Ishikawa (cell line): Measurements from ENCODE around the gene MAP3K10.

Experiments
- CEBPB ChIP-seq: IDR thresholded peaks from 2 replicates; pipeline ENCODE4 v1.6.1; 2012
- CREB1 ChIP-seq: IDR thresholded peaks from 2 replicates; pipeline ENCODE4 v1.6.1; 2012; ENCODE audit warnings: low read depth
- EGR1 ChIP-seq: IDR thresholded peaks from 2 replicates; pipeline ENCODE4 v1.6.1; 2012
- EP300 ChIP-seq: IDR thresholded peaks from 2 replicates; pipeline ENCODE4 v1.6.1; 2012; ENCODE audit warnings: borderline replicate concordance
- FOXM1 ChIP-seq: IDR thresholded peaks from 2 replicates; pipeline ENCODE4 v1.6.1; 2012; ENCODE audit warnings: low read depth, borderline replicate concordance
- MAX ChIP-seq: IDR thresholded peaks from 2 replicates; pipeline ENCODE4 v1.6.1; 2012
- NFIC ChIP-seq: IDR thresholded peaks from 2 replicates; pipeline ENCODE4 v1.6.1; 2012
- RAD21 ChIP-seq: IDR thresholded peaks from 2 replicates; pipeline ENCODE4 v1.6.1; 2012; ENCODE audit warnings: low read depth
- TAF1 ChIP-seq: IDR thresholded peaks from 2 replicates; pipeline ENCODE4 v1.6.1; 2012; ENCODE audit warnings: low read depth, mild to moderate bottlenecking
- TCF12 ChIP-seq: IDR thresholded peaks from 2 replicates; pipeline ENCODE4 v1.6.1; 2012; ENCODE audit warnings: low read depth
- TEAD4 ChIP-seq: IDR thresholded peaks from 2 replicates; pipeline ENCODE4 v1.6.1; 2012
- USF1 ChIP-seq: IDR thresholded peaks from 2 replicates; pipeline ENCODE4 v1.6.1; 2012
- YY1 ChIP-seq: IDR thresholded peaks from 2 replicates; pipeline ENCODE4 v1.6.1; 2012; ENCODE audit warnings: low read depth
- ZBTB7A ChIP-seq: IDR thresholded peaks from 2 replicates; pipeline ENCODE4 v1.6.1; 2012; ENCODE audit warnings: low read depth
- TF ChIP-seq, protein P1 (sequence below): IDR thresholded peaks from 2 replicates; pipeline ENCODE4 v1.6.1; 2012; ENCODE audit warnings: low read depth, mild to moderate bottlenecking

Gene MAP3K10

GRCh38 chr19:40262422-40262821, 71.2 kb downstream of the MAP3K10 start:
- TF ChIP-seq CEBPB: no peak
- TF ChIP-seq YY1: no peak
- TF ChIP-seq TCF12: no peak
- no peak for TF ChIP-seq EP300
- TF ChIP-seq ZBTB7A: no peak
- TF ChIP-seq MAX: no peak

- TF ChIP-seq TCF12: no peak
- TF ChIP-seq CEBPB: no peak
- no peak for TF ChIP-seq TEAD4
- no peak for TF ChIP-seq YY1
- no peak for TF ChIP-seq NFIC
- TF ChIP-seq EP300: no peak
- TF ChIP-seq MAX: no peak
- no peak for TF ChIP-seq CREB1
- no peak for TF ChIP-seq EGR1
- no peak for TF ChIP-seq USF1
- TF ChIP-seq ZBTB7A: no peak
Observed at GRCh38 chr19:40263440-40264313, 72.5 kb downstream of the MAP3K10 start.

- no peak for TF ChIP-seq YY1
- TF ChIP-seq, protein P1, sequence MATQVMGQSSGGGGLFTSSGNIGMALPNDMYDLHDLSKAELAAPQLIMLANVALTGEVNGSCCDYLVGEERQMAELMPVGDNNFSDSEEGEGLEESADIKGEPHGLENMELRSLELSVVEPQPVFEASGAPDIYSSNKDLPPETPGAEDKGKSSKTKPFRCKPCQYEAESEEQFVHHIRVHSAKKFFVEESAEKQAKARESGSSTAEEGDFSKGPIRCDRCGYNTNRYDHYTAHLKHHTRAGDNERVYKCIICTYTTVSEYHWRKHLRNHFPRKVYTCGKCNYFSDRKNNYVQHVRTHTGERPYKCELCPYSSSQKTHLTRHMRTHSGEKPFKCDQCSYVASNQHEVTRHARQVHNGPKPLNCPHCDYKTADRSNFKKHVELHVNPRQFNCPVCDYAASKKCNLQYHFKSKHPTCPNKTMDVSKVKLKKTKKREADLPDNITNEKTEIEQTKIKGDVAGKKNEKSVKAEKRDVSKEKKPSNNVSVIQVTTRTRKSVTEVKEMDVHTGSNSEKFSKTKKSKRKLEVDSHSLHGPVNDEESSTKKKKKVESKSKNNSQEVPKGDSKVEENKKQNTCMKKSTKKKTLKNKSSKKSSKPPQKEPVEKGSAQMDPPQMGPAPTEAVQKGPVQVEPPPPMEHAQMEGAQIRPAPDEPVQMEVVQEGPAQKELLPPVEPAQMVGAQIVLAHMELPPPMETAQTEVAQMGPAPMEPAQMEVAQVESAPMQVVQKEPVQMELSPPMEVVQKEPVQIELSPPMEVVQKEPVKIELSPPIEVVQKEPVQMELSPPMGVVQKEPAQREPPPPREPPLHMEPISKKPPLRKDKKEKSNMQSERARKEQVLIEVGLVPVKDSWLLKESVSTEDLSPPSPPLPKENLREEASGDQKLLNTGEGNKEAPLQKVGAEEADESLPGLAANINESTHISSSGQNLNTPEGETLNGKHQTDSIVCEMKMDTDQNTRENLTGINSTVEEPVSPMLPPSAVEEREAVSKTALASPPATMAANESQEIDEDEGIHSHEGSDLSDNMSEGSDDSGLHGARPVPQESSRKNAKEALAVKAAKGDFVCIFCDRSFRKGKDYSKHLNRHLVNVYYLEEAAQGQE: no peak
- TF ChIP-seq EGR1: no peak
- no peak for TF ChIP-seq TCF12
- TF ChIP-seq CEBPB: no peak
- no peak for TF ChIP-seq EP300
- no peak for TF ChIP-seq RAD21
- no peak for TF ChIP-seq CREB1
- no peak for TF ChIP-seq TEAD4
- TF ChIP-seq ZBTB7A: no peak
- no peak for TF ChIP-seq NFIC
- TF ChIP-seq TAF1: no peak
- no peak for TF ChIP-seq MAX
- no peak for TF ChIP-seq FOXM1
- TF ChIP-seq USF1: no peak
Observed at GRCh38 chr19:40264314-40265054, 73.3 kb downstream of the MAP3K10 start.
